BE2C (cell line): ENCODE data around the gene C1GALT1.

ENCODE experiments used
- DNase-seq: peaks from one replicate; pipeline ENCODE4 v3.0.0-alpha.2; 2020
- H3K27me3 ChIP-seq: fragments of 250-450 bp; sonication (Bioruptor Pico); 2 replicates; pipeline ENCODE4 v1.5.1; 2020; ENCODE audit warnings: mild to moderate bottlenecking
- H3K36me3 ChIP-seq: fragments of 250-450 bp; sonication (Bioruptor Pico); 2 replicates; pipeline ENCODE4 v1.5.1; 2020; ENCODE audit warnings: mild to moderate bottlenecking
- H3K4me1 ChIP-seq: fragments of 250-450 bp; sonication (Bioruptor Pico); 2 replicates; pipeline ENCODE4 v1.5.1; 2020
- H3K4me3 ChIP-seq: 2 replicates; pipeline ENCODE4 v1.5.1; 2011; ENCODE audit warnings: low read depth, low read length
- H3K9me3 ChIP-seq: fragments of 250-450 bp; sonication (Bioruptor Pico); 2 replicates; pipeline ENCODE4 v1.5.1; 2020
- CTCF ChIP-seq: IDR thresholded peaks from 2 replicates; pipeline ENCODE4 v1.5.1; 2012; ENCODE audit warnings: mild to moderate bottlenecking, low read depth, low read length

Gene C1GALT1

GRCh38 chr7:7209412-7210050 is 27.2 kb downstream of the C1GALT1 start:
- Histone ChIP-seq H3K27me3 (no peaks in the 10 kb centered on the region), H3K4me3 (no peak overlapping the region), H3K36me3 (no peaks in the 10 kb centered on the region), H3K4me1 (no peaks in the 10 kb centered on the region), H3K9me3 (no peaks in the 10 kb centered on the region)
- TF ChIP-seq CTCF = no peak
- no peak for DNase-seq

GRCh38 chr7:7210475-7211237 is 28.3 kb downstream of the C1GALT1 start:
- Histone ChIP-seq H3K27me3 (no peaks in the 10 kb centered on the region), H3K4me1 (no peaks in the 10 kb centered on the region), H3K9me3 (no peaks in the 10 kb centered on the region), H3K4me3 (no peak overlapping the region), H3K36me3 (no peaks in the 10 kb centered on the region)
- DNase-seq = no peak
- no peak for TF ChIP-seq CTCF

- Histone ChIP-seq H3K4me1 (no peaks in the 10 kb centered on the region), H3K9me3 (no peaks in the 10 kb centered on the region), H3K4me3 (no peak overlapping the region), H3K27me3 (no peaks in the 10 kb centered on the region), H3K36me3 (no peaks in the 10 kb centered on the region)
- TF ChIP-seq CTCF = no peak
- no peak for DNase-seq
Observed at GRCh38 chr7:7212612-7213011, 30.3 kb downstream of the C1GALT1 start.

GRCh38 chr7:7214398-7215347 is 32.3 kb downstream of the C1GALT1 start:
- no peak for DNase-seq
- Histone ChIP-seq H3K4me1 (no peaks in the 10 kb centered on the region), H3K27me3 (no peaks in the 10 kb centered on the region), H3K9me3 (no peaks in the 10 kb centered on the region), H3K36me3 (no peaks in the 10 kb centered on the region), H3K4me3 (no peak overlapping the region)
- TF ChIP-seq CTCF = no peak

GRCh38 chr7:7216279-7216678 is 33.9 kb downstream of the C1GALT1 start:
- Histone ChIP-seq H3K4me3 (no peak overlapping the region), H3K27me3 (no peaks in the 10 kb centered on the region), H3K36me3 (no peaks in the 10 kb centered on the region), H3K9me3 (no peaks in the 10 kb centered on the region), H3K4me1 (no peaks in the 10 kb centered on the region)
- DNase-seq = no peak
- TF ChIP-seq CTCF = no peak
